GM20431 (cell line): Measurements from ENCODE around the gene TRAF3IP1.
"Not testable (repeated sequence)": the region's sequence is repeated elsewhere in the genome, so short reads cannot be mapped to it uniquely, and the experiment has no call there.

Source experiments
- in situ Hi-C: fragments of 300-500 bp; cut with MseI, MboI; formaldehyde crosslinking; loops from one replicate; pipeline ENCODE4 v1.15.0; 2020; ENCODE audit warnings: low sequenced_read_pairs; ENCODE audit not compliant: unreplicated experiment

The TRAF3IP1 gene, protein sequence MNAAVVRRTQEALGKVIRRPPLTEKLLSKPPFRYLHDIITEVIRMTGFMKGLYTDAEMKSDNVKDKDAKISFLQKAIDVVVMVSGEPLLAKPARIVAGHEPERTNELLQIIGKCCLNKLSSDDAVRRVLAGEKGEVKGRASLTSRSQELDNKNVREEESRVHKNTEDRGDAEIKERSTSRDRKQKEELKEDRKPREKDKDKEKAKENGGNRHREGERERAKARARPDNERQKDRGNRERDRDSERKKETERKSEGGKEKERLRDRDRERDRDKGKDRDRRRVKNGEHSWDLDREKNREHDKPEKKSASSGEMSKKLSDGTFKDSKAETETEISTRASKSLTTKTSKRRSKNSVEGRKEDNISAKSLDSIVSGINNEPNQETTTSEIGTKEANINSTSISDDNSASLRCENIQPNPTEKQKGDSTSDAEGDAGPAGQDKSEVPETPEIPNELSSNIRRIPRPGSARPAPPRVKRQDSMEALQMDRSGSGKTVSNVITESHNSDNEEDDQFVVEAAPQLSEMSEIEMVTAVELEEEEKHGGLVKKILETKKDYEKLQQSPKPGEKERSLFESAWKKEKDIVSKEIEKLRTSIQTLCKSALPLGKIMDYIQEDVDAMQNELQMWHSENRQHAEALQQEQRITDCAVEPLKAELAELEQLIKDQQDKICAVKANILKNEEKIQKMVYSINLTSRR

DNA sequence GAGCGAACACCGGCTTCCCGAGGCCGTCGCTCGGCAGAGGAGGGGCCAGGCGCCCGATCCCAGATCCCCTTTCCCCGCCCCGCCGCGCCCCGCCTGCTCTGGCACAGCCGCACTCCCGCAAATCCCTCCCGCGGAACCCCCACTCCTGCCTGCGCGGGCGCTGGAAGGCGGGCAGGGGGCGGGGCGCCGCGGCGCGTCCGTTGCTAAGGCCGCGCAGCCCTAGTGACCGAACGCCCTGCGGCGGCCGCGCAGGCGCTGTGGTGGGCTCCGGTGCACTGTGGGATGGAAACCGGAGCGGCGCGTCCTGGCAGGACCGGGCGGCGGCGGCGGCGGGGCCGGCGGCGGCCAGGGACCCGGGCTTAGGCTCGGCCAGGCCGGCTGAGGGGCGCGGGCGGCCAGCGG lies at the start of gene TRAF3IP1:
TSS of gene TRAF3IP1 (plus strand) at position 273 of the 402 bp plus-strand sequence. CDS start 145 bp downstream, outside the sequence.
- in situ Hi-C loops: no loop called here

DNA sequence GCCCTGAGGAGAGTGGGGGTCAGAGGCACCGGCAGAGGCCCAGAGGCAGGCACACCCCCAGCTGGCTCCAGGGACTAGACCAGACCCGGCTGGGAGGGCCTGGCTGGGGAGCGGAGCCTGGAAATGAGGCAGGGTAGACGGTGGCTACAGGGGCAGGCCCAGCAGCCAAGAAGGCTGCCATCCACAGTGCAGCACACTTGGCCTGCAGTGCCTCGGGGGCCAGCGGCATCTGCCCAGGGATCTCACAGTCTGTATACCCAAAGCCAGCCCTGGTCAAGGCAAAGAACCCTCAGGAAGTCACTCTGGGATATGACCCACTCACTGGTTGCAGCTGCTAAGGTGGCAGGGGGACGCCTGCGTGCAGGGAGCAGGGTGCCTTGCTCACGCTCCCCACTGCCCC lies 49.7 kb upstream of the TRAF3IP1 start:
- in situ Hi-C loops: no loop called here

DNA sequence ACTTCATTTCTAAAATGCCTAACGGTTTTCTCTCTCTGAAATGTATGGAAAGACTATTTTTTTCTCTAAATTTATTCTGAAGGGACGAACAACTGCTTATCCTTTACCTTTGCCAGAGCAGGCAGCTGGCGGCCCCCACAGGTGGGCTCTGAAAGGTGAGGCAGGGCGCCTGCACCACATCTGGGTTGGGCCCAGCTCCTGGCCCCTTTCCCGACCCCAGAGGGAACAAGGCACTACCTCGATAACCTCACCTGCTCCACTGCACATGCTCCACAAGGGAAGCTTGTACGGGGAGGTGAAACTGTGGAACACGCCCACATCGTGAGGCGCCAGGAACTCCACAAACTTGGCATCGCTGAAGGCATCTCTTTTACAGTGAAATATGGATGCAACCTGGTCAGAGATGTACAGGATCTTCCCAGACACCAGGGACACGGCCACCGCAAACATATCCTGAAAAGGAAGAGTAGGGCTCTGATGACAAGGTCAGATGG lies 49.2 kb upstream of the TRAF3IP1 start:
- in situ Hi-C loops: no loop called here

DNA sequence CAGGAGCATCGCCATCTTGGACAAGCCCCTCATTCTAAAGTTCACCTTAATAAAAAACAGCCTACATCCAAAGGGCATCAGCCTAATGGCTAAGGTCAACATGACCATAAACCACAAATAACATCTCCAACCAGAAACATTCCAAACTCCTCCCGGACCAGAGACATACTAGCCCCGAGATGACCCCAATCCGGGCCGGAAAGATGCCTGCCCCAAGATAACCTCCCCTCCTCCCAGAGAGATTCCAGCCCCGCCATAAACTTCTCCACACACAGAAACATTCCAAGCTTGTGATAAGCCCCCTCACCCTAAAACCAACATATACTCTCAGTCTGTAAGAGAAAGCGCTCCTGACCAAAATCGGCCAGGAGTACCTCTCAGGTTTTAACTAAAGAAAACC lies 48.6 kb upstream of the TRAF3IP1 start:
- in situ Hi-C loops: not testable (repeated sequence)

DNA sequence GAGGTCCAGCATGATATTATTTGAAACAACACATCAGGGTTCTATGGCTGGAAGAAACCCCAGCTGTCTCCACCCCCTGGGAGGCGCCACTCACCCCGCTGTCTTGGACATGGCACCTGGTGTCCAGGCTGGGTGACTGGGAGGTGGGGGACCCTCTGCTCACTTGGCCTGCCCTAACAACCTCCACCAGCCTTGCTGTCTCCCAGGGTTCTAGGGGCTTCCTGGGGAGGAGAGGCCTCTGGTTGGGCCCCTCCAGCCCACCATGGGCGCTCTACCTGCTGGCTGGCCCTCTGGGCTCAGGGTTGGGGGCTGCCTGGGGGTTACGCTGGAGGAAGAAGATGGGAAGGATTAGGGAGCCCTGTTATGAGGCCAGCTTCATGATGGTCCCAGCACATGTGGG lies 48.2 kb upstream of the TRAF3IP1 start:
- in situ Hi-C loops: no loop called here

DNA sequence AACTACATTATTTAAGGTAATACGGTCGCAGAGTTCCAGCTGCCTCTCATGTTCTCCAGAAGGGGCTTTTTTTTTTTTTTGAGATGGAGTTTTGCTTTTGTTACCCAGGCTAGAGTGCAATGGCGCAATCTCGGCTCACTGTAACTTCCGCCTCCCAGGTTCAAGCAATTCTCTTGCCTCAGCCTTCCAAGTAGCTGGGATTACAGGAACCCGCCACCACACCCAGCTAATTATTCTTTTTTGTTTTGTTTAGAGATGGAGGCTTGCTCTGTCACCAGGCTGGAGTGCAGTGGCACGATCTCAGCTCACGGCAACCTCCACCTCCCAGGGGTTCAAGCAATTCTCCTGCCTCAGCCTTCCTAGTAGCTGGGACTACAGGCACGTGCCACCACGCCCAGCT lies 46.9 kb upstream of the TRAF3IP1 start:
- in situ Hi-C loops: not testable (repeated sequence)

DNA sequence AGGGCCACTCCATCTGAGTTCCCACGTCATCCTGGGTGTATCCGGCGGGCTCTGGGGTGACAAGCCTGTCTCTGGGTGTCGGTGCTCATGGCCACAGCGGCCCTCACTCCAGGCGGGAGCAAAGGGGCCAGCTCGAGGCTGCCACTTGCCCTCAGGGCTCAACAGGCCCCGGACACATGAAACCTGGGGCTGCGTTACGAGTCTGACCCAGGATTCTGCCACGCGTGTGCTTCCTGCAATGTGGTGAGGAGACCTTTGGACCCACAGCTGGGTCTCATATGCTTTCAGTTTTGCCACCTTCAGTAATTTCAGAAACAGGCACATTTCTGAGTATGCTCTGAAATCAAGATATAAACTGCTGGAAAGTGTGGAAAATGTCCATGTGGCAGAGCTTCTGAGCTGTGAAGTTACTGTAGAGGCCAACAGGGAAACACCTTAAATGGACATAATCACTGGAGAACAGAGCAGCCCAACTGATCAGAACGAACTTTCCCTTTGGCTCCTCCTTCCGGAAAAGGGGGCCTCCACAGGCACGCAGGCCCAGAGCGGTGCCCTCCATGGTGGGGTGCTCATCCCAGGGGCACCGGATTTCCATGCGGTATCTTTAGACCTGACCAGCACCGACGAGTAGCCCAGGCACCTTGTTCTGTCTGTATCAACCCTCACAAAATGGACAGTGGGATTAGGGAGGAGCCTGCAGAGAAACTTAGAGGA lies 46.0 kb upstream of the TRAF3IP1 start:
- in situ Hi-C loops: no loop called here

DNA sequence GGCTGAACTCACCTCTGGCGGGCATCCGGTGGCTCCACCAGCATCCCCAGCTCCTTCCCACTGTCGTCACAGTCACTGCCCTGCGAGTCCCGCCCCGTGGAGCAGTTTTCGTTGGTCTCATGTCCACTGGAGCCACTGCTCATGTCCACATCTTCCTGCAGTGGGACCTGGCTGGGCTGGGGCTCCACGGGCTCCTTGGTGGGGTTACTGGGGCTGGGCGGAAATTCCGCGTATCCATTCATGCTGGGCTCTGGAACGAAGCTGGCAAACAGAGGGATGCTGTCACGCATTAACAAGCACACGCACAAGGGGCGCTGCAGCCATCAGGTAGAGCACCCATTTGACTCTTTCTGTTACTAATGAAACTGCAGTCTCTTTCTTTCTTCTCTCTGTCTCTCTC lies 42.6 kb upstream of the TRAF3IP1 start:
- in situ Hi-C loops: no loop called here

DNA sequence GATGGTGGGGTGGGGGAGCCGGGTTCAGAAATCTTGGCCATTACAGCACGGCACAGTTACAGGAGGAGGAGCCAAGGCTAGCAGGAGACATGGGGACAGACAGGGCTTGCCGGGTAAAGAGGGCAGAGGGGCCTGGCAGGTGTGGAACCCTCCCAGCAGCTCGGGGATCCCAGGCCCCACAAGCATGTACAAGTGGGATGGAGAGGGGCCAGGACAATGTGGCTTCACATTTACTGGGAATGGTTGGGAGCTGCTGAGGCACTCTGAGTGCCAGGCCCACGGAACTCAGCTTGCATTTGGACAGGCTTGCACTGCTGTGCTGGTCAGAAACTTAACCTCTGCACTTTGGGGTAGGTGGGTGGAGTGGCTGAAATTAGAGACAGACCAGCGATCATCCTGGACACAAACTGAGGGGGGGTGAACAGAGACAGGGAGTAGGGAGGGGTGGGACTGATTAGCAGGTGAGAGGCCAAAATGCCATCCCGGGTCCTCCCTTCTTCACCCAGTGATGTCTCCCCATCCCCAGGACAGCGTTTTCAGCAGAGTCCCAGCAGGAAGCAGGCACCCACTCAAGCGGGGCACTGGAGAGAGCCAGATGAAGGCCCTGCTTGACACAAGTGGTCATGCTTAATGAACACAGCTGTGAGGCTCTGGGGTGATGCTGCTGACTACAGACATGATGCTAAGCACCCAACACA lies 41.5 kb upstream of the TRAF3IP1 start:
- in situ Hi-C loops: no loop called here

DNA sequence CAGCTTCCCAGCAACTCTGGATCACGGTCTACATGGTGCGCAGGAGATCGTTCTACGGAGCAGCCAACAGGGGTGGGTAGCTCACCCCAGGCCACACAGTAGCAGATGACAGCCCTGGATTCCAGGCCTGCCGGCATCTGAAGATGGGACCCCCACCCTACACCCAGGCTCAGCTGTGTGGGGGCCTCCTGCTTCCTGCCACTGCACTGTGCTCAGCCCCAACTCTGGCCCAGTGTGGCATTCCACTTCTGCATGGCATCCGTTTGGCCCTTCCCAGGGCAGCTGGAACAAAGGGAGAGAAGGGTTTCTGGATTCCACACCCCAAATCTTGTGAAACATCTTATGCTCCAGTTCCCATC lies 41.0 kb upstream of the TRAF3IP1 start:
- in situ Hi-C loops: no loop called here

DNA sequence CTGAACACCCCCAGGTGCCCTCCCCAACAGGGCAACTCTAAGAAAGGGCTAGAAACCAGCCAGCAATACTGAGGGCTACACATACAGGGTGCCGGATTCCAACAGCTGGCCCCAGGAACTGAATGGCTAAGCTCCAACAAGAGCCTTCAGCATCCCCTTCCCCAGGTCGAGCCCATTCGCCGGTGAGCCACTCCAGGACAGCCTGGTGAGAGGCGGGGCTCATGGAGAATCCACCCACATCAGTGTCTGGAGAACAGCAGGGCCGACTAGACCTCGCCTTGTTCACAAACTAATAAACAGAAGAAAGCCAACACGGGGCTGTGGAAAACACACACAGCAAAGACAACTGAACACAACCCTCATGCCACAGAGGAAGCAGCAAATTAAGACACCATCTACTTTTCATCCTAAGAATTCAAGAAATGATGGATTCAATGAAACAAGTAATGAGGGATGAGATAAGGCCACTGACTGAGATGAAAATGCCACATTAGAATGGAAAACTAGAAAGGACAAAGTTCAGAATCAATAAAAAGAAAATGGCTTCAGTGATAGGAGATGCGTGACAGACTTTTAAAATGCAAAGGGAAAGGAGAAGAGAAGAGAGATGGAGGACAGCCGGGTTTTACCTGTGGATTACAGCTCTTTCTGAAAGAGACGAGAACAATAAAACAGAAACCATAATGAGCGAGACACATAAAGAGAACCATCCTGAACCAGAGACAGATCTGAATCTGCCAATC lies 40.1 kb upstream of the TRAF3IP1 start:
- in situ Hi-C loops: no loop called here

DNA sequence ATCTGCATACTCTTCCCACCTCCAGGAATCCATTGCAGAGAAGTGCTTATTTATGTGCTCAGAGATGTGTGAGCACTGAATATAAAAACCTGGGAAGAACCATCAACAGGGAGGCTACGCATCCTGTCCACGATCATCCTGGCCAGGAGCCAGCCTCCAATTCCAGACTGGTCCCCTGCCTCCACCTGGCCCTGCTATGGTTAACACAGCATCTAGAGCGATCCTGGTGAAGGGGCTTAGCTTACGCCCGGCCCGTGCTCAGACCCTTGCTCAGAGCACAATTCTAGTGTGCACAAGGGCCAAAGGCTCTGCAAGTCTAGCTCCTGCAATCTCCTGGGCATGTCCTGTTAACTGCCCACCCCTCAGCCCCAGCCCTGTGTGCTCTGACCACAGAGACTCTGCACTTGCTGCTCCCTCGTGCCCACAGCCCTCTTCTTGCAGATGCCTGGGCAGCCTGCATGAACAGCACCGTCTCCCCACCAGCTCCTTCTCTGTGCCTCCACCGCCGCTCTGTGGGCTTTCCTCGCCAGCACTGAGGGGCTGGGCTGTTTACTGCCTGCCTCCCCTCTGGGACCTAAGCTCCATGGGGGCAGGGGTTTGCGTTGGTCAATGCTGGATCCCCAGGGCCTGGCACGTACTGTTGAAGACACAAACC lies 38.4 kb upstream of the TRAF3IP1 start:
- in situ Hi-C loops: no loop called here

DNA sequence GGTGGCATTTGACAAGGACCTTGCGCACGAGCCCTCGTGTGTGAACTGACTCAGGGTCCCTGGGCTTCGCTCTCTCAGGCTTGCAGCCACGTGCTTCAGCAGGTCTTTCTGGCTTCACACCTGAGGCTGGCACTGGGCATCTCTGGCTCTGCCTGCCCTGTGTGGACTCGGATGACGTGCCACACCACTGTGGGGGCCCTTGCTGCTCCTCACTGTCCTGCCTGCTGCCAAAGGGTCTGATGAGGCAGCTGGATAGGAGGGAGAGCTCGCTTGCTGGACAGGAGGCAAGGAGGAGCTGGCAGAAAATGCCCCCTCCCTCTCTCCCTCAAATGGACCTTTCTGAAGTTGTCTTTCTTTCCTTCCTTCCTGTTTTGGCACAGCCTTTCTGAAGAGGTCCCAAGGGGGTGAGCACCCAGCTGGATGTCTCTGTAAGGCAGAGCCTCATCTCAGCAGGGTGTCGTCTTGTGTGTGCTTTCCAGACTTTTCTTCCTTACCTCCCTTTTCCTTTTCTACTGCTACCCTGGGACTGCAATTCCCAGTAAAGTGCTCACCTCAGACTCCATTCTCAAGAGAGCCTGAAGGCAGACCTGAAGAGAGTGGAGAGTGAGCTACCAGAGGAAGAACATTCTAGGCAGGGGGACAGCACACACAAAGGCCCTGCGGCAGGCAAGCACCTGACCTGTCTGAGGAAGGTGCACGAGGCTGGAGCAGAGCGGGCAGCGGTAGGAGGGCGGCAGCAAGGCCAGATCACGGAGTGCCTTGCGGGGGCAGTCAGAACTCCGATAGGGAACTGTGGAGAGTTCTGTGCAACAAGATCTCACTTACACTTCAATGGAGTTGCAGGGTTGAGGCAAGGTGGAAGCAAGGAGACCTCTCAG lies 37.2 kb upstream of the TRAF3IP1 start:
- in situ Hi-C loops: no loop called here

DNA sequence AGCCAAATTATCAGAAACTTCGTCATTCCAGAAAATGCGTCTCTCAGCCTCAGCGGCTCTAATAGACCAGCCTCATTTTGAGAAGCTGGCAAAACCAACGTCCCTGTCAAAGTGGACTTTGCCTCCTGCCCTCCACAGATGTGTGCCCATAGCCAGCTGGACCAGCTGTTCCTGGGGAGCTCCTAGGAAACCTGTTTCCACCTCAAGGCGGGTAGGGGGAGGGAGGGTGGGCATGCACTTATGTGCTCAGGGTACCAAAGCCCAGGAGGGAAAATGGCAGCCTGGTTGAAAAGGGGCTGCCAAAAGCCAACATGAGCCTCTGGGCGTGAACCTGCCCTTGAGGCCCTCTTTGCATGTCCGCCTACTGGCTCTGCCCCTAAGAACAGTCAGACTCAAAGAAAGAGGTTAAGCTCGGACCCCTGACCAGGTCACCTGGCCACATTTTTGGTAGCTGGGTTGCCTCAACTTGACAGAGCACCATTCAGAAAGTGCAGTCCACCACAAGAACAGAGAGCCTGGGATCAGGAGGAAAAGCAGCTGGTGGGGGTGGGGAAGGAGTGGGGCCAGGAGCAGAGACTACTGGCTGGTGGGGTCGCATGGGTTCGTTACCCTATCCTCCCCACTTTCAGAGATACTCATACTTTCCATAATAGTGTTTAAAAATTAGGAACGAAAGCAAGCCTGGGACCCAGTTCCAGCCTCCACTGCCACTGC lies 35.4 kb upstream of the TRAF3IP1 start:
- in situ Hi-C loops: no loop called here

DNA sequence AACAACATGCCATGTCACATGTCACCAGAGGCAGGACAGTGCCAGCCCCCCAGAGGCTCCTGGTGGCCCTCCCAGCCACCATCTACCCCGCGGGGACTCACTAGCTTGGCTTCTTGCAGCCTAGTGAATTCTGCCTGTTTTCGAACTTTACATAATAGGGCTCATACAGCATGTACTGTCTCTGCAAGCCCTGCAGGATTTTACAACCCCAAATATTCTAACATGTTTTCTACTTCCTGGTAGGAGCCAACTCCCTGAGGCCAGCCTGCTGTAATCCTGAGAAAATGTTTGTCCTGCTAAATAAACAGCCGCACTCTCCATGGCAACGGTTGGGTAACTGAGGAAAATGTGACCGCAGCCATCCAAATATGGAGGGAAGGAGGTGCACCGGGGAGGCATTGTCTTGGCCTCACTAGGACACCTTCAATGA lies 34.6 kb upstream of the TRAF3IP1 start:
- in situ Hi-C loops: no loop called here

DNA sequence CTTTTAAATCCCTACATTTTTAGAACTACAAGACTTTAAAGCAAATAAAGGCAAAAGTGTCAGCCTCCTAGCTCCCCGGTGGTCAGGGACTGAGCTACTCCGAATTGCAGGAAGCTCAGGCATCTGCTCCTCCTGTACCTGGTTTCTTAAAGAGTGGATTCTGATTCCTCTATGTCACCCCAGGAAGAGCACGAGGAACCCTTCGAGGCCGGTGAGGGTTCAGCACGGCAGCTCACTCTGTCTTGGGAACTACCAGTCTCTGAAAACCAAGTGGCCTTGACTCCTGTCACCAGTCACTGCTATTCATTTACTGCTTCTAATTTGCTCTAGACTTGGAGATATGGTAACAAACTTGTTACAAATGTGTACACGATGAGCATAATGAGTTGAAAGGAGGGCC lies 34.2 kb upstream of the TRAF3IP1 start:
- in situ Hi-C loops: no loop called here

DNA sequence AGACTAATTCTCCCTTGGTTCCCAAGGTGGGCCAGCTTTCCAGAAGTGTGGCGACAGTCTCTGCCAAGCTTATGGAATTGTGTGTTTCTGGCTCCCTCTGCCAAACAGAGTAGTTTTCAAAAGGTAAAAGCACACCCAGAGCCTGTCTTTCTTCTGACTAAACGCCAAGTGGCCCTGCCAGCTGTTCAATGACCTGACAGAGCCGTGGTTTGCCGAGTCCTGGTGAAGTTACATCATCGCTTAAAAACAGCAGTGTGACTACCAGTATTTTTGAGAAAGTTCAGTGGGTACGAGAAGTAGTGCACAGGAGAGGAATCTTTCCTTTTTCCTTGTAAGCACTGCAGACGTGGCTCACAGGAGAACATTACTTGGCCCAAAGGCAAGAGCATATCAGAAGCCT lies 33.8 kb upstream of the TRAF3IP1 start:
- in situ Hi-C loops: no loop called here
